ENCODE measurements around the gene PTPRE.

The PTPRE gene

DNA sequence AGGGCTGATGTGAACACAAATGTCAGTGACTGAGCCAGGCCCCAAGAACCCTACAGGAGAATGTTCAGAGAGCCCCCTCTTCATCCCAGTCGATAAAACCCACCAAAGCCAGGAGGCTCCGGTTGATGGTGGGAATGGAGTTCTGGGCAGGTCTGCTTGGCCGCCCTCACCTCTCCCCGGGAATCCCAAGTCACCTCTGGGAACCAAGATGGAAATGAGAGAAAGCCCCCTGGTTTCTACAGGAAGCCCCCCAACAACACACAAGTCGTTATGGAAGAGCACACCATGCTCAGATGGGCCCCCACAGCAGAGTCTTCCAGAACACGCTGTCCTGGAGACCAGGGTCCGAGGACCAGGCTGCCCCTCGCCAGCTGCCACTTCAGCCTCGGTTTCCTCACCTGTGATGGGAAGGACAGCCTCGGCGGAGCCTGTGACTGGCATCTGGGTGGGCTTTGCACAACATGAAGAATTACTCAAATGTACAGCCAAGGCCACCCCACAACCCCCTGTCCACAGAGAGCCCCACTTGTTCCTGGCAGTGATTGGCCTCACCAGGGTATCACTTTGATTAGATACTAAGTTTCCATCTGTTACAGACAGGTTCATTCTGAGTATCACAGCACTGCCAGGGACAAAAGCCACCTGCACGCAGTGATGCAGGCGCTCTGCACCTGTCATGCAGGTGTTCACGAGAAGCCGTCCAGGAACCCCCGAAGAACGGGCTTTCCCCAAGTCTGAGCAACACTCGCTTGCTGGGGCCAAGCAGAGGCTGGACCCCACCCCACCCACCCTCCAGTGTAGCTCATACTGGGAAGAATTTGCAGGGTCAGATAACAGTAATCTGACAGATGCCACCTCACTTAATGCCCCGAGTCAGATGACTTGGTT lies 161.7 kb downstream of the PTPRE start:
- TF ChIP-seq, protein P1, sequence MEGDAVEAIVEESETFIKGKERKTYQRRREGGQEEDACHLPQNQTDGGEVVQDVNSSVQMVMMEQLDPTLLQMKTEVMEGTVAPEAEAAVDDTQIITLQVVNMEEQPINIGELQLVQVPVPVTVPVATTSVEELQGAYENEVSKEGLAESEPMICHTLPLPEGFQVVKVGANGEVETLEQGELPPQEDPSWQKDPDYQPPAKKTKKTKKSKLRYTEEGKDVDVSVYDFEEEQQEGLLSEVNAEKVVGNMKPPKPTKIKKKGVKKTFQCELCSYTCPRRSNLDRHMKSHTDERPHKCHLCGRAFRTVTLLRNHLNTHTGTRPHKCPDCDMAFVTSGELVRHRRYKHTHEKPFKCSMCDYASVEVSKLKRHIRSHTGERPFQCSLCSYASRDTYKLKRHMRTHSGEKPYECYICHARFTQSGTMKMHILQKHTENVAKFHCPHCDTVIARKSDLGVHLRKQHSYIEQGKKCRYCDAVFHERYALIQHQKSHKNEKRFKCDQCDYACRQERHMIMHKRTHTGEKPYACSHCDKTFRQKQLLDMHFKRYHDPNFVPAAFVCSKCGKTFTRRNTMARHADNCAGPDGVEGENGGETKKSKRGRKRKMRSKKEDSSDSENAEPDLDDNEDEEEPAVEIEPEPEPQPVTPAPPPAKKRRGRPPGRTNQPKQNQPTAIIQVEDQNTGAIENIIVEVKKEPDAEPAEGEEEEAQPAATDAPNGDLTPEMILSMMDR (IDR thresholded peaks at IDR 0.05; ENCODE audit: low read depth, low read length), result no peak
- no peak for TF ChIP-seq POLR2A (IDR thresholded peaks at IDR 0.05; ENCODE audit: extremely low read depth, insufficient read length)
- TF ChIP-seq MYC (IDR thresholded peaks at IDR 0.05; ENCODE audit: low read depth, low read length), result no peak
- TF ChIP-seq, protein P2, sequence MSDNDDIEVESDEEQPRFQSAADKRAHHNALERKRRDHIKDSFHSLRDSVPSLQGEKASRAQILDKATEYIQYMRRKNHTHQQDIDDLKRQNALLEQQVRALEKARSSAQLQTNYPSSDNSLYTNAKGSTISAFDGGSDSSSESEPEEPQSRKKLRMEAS (IDR thresholded peaks at IDR 0.05; ENCODE audit: low read depth, low read length), result no peak
- no peak overlapping the region for H3K4me3 ChIP-seq (ENCODE audit: low read depth, low read length)
- DNase-seq (ENCODE audit: low read depth), result no peak

DNA sequence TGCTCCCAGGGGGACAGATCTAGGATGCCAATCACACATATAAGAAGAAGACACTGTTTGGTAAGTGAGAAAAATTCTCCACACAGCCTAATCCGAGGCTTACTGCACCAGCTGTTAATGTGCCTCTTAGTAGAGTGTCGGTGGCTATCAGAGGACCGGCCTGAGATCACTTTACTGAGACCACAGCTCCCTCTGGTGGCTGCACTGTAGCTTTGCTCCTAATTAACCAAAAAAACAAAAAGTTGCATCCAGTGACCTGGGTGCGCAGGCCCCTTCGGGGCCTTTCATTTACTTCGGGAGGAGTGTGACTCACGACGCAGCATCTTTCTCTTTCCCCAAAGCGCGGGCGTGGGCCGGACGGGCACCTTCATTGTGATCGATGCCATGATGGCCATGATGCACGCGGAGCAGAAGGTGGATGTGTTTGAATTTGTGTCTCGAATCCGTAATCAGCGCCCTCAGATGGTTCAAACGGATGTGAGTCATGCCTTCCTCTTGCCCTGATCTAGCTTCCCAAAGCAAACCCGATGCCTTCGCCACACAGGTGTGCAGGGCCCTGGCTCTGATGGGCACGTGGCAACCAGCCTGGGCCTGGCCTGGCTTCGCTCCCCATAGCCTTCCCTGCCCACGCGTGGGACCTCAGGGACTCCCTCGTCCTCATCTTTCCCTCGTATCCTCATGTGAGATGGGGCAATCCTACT lies 162.6 kb downstream of the PTPRE start:
- no peak overlapping the region for H3K4me3 ChIP-seq (ENCODE audit: low read depth, low read length)
- TF ChIP-seq, protein P2 (IDR thresholded peaks at IDR 0.05; ENCODE audit: low read depth, low read length), result no peak
- TF ChIP-seq, protein P1 (IDR thresholded peaks at IDR 0.05; ENCODE audit: low read depth, low read length), result peak; percentile 72
- peak; percentile 87 for DNase-seq (ENCODE audit: low read depth)

DNA sequence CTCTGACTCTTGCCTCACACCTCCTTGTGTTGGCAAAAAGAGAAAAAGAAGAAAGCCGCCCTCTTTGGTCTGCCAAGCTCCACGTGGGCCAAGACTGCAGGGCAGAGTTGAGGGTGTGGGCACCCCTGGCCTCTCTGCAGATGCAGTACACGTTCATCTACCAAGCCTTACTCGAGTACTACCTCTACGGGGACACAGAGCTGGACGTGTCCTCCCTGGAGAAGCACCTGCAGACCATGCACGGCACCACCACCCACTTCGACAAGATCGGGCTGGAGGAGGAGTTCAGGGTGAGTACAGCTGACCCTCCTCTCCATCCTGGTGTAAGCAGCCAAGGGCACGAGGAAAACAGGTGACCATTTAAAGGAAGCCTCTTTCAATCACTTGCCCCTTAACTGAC lies 163.3 kb downstream of the PTPRE start:
- DNase-seq (ENCODE audit: low read depth), result no peak
- TF ChIP-seq, protein P1 (IDR thresholded peaks at IDR 0.05; ENCODE audit: low read depth, low read length), result no peak
- TF ChIP-seq, protein P2 (IDR thresholded peaks at IDR 0.05; ENCODE audit: low read depth, low read length), result no peak
- TF ChIP-seq MYC (IDR thresholded peaks at IDR 0.05; ENCODE audit: low read depth, low read length) (no peak), POLR2A (IDR thresholded peaks at IDR 0.05; ENCODE audit: extremely low read depth, insufficient read length) (no peak)
- no peak overlapping the region for H3K4me3 ChIP-seq (ENCODE audit: low read depth, low read length)

DNA sequence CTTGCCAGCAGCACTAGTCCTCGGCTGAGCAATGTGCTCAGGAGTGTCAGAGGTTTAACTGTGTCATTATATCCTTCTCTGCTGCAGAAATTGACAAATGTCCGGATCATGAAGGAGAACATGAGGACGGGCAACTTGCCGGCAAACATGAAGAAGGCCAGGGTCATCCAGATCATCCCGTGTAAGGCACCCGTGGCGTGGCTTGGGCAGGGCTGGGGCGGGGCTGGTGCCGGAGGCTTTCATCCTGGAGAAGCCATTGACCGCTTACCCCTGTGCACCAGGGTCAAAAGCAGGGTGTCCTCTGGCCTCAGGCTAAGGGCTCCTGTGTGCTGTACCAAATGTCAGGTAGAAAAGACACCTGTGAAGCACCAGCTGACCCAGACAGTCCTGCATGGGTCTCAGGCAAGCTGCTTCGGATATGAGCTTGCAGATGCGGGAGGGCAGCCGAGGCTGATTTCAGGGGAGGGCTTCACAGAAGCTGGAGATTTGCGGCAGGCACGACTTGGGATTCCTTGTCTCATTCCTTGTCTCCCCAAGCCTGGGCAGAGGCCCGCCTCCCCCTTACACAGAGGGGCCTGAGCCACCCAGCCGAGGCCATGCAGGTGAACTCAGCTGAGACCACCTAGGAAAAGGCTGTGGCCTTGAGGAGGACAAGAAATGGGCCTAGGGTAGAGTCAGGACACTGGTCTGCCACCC lies 164.0 kb downstream of the PTPRE start:
- TF ChIP-seq MYC (IDR thresholded peaks at IDR 0.05; ENCODE audit: low read depth, low read length) (no peak), POLR2A (IDR thresholded peaks at IDR 0.05; ENCODE audit: extremely low read depth, insufficient read length) (no peak)
- DNase-seq (ENCODE audit: low read depth), result no peak
- H3K4me3 ChIP-seq (ENCODE audit: low read depth, low read length), result no peak overlapping the region

DNA sequence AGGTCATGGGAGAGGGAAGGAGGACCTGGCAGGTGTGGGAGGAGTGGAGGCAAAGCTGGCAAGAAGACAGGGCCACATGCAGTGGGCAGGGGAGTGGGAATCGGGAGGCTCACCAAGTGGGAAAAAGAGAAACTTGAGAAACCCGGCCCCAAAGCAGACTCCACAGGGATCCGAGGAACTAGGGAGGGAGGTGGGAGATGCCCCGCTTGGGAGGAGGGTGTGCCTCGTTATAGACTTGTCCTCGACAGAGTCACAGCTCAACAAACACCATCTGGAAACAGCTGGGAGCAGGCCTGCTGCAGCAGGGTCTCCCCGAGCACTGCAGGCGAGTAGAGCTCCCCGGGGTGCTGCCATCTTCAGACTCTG lies 164.5 kb downstream of the PTPRE start:
- no peak for DNase-seq (ENCODE audit: low read depth)
- no peak overlapping the region for H3K4me3 ChIP-seq (ENCODE audit: low read depth, low read length)
- TF ChIP-seq, protein P1 (IDR thresholded peaks at IDR 0.05; ENCODE audit: low read depth, low read length), result no peak
- TF ChIP-seq, protein P2 (IDR thresholded peaks at IDR 0.05; ENCODE audit: low read depth, low read length), result no peak
- no peak for TF ChIP-seq MYC (IDR thresholded peaks at IDR 0.05; ENCODE audit: low read depth, low read length)
- TF ChIP-seq POLR2A (IDR thresholded peaks at IDR 0.05; ENCODE audit: extremely low read depth, insufficient read length), result no peak

DNA sequence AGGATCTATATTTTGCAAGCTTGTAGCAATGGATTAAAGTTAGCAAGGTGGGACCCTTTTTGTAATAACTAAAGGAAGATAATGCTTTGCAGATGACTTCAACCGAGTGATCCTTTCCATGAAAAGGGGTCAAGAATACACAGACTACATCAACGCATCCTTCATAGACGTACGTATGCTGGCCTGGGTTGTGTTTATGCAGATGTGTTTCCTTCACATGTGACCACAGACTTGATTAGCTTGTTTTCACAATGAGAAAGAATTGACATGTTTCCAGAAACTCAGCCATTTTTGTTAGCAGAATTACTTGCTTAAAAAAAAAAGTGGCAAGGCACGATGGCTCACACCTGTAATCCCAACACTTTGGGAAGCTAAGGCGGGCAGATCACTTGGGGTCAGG lies 165.1 kb downstream of the PTPRE start:
- TF ChIP-seq MYC (IDR thresholded peaks at IDR 0.05; ENCODE audit: low read depth, low read length), result no peak
- DNase-seq (ENCODE audit: low read depth), result no peak
- no peak overlapping the region for H3K4me3 ChIP-seq (ENCODE audit: low read depth, low read length)
